ENCODE measurements around the gene NDUFAB1.

DNA sequence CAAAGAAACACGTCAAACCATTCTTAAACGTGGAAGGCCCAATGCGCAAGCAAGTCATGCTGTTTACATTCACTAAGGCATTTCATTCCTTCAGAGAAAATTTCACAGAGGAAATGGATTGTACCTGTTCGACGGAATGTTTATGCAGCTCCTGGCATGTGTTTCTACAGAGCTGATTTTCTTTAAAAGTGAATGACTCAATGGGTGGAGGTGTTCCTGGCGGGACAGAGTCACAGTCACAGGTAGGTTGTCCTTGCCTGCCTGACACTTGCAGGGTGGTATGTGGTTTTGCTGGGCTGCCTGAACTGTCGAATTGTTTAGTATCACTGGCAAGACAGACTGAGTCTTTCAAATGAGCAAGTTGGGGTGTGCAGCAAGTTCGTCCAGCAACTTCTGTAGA lies 33.4 kb upstream of the NDUFAB1 start:
- TF ChIP-seq POLR2AphosphoS5 (IDR thresholded peaks at IDR 0.05), result no peak
- TF ChIP-seq POLR2A (IDR thresholded peaks at IDR 0.05; ENCODE audit: low read depth), result no peak
- TF ChIP-seq, protein P1, sequence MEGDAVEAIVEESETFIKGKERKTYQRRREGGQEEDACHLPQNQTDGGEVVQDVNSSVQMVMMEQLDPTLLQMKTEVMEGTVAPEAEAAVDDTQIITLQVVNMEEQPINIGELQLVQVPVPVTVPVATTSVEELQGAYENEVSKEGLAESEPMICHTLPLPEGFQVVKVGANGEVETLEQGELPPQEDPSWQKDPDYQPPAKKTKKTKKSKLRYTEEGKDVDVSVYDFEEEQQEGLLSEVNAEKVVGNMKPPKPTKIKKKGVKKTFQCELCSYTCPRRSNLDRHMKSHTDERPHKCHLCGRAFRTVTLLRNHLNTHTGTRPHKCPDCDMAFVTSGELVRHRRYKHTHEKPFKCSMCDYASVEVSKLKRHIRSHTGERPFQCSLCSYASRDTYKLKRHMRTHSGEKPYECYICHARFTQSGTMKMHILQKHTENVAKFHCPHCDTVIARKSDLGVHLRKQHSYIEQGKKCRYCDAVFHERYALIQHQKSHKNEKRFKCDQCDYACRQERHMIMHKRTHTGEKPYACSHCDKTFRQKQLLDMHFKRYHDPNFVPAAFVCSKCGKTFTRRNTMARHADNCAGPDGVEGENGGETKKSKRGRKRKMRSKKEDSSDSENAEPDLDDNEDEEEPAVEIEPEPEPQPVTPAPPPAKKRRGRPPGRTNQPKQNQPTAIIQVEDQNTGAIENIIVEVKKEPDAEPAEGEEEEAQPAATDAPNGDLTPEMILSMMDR (IDR thresholded peaks at IDR 0.05), result no peak
